H1 (cell line): Measurements from ENCODE around the gene CCDC127. TPM values are rescaled to one million over a fixed set of nuclear protein-coding genes. Genes with fewer than 3 reads are reported as not detected.

Experiments used
- CTCF ChIA-PET: fragments of 300-600 bp; sonication (Branson Sonifier 250); formaldehyde crosslinking; loops from one replicate; lab custom pipeline; 2021; ENCODE audit not compliant: partially characterized antibody; lab: Charles Lee
- POLR2A ChIA-PET: fragments of 300-600 bp; sonication (Branson Sonifier 250); formaldehyde crosslinking; loops from one replicate; lab custom pipeline; 2021; ENCODE audit warnings: inconsistent platforms; ENCODE audit not compliant: partially characterized antibody; lab: Charles Lee
- DNase-seq, 2 experiments: peaks; one replicate each; pipeline versions ENCODE4 v3.0.0 to v3.0.0-alpha.2; 2010 to 2022; ENCODE audit warnings: low spot score in 2 of 2, low read depth in 1 of 2, mixed read lengths in 1 of 2
- FAIRE-seq: peaks from 2 replicates; lab custom pipeline; 2011; peaks lifted over from hg19 to GRCh38; lab: Jason Lieb, UNC
- H2AFZ ChIP-seq: 2 replicates; pipeline ENCODE4 v1.8.1; 2012; ENCODE audit warnings: low read length, inconsistent platforms
- H2AK5ac ChIP-seq: 2 replicates; pipeline ENCODE4 v1.6.1; 2013; ENCODE audit warnings: low read depth, low read length
- H2BK120ac ChIP-seq: replicated peaks from 2 replicates; pipeline ENCODE3; 2013; ENCODE audit warnings: low read depth, low read length, inconsistent platforms
- H2BK12ac ChIP-seq: 2 replicates; pipeline ENCODE4 v1.6.1; 2013; ENCODE audit warnings: low read depth, low read length
- H2BK15ac ChIP-seq: 2 replicates; pipeline ENCODE4 v1.6.1; 2013; ENCODE audit warnings: low read length
- H2BK20ac ChIP-seq: 2 replicates; pipeline ENCODE4 v1.6.1; 2013; ENCODE audit warnings: low read length
- H2BK5ac ChIP-seq: 2 replicates; pipeline ENCODE4 v1.6.1; 2013; ENCODE audit warnings: low read depth, low read length
- H3K14ac ChIP-seq: 2 replicates; pipeline ENCODE4 v1.6.1; 2013; ENCODE audit warnings: inconsistent platforms; ENCODE audit not compliant: insufficient read length
- H3K18ac ChIP-seq: 2 replicates; pipeline ENCODE4 v1.6.1; 2013; ENCODE audit warnings: low read length; ENCODE audit errors: extremely low read depth
- H3K23ac ChIP-seq: 2 replicates; pipeline ENCODE4 v1.6.1; 2013; ENCODE audit warnings: inconsistent platforms; ENCODE audit not compliant: insufficient read length
- H3K23me2 ChIP-seq: 2 replicates; pipeline ENCODE4 v1.6.1; 2013; ENCODE audit warnings: low read depth, low read length
- H3K27ac ChIP-seq: 2 replicates; pipeline ENCODE4 v1.6.1; 2011; ENCODE audit warnings: low read depth, low read length, inconsistent platforms
- H3K27me3 ChIP-seq, 4 experiments: replicated peaks in 1 of 4; 1 replicate in 1 of 4; 2 replicates in 3 of 4; pipeline versions ENCODE4 v1.6.1 to v1.8.1; 2011 to 2013; ENCODE audit warnings: low read length in 3 of 4, mild to moderate bottlenecking in 3 of 4, inconsistent platforms in 2 of 4, mixed read lengths in 2 of 4, moderate library complexity in 1 of 4; ENCODE audit not compliant: control insufficient read depth in 3 of 4, insufficient read depth in 3 of 4; ENCODE audit errors: extremely low read depth in 1 of 4
- H3K36me3 ChIP-seq, 4 experiments: 2 replicates each; pipeline versions ENCODE4 v1.6.1 to v1.8.1; 2011 to 2013; ENCODE audit warnings: mild to moderate bottlenecking in 4 of 4, low read length in 3 of 4, moderate library complexity in 2 of 4, control low read depth in 1 of 4, inconsistent platforms in 1 of 4; ENCODE audit not compliant: insufficient read depth in 4 of 4, control insufficient read depth in 2 of 4
- H3K4ac ChIP-seq: replicated peaks from 2 replicates; pipeline ENCODE3; 2013; ENCODE audit warnings: low read length, low read depth, mixed read lengths, inconsistent platforms; ENCODE audit not compliant: insufficient read length
- H3K4me1 ChIP-seq, 4 experiments: replicated peaks in 1 of 4; 1 replicate in 1 of 4; 2 replicates in 3 of 4; pipeline versions ENCODE4 v1.6.1 to v1.8.1; 2011 to 2013; ENCODE audit warnings: low read length in 3 of 4, inconsistent platforms in 2 of 4, mixed read lengths in 1 of 4; ENCODE audit not compliant: insufficient read depth in 4 of 4, control insufficient read depth in 3 of 4
- H3K4me2 ChIP-seq, 2 experiments: 2 replicates each; pipeline versions ENCODE4 v1.6.1 to v1.8.1; 2011 to 2013; ENCODE audit warnings: low read depth in 2 of 2, low read length in 2 of 2, control low read depth in 1 of 2, inconsistent platforms in 1 of 2, mild to moderate bottlenecking in 1 of 2; ENCODE audit not compliant: insufficient read depth in 1 of 2
- H3K4me3 ChIP-seq, 4 experiments: fragments of 200-600, 300-600 bp in 1 of 4; sonication (generic), shearing (Covaris generic), sonication (Bioruptor Twin) in 1 of 4; 2 replicates each; pipeline versions ENCODE4 v1.5.1 to v1.8.1; 2011 to 2016; ENCODE audit warnings: low read length in 4 of 4, low read depth in 3 of 4, control low read depth in 2 of 4, inconsistent platforms in 2 of 4, mild to moderate bottlenecking in 2 of 4, mixed read lengths in 1 of 4, moderate library complexity in 1 of 4; ENCODE audit not compliant: insufficient read depth in 2 of 4; ENCODE audit errors: extremely low read depth in 1 of 4
- H3K56ac ChIP-seq: replicated peaks from 2 replicates; pipeline ENCODE3; 2013; ENCODE audit warnings: low read depth, mild to moderate bottlenecking, mixed read lengths, low read length, inconsistent platforms; ENCODE audit not compliant: insufficient read length
- H3K79me1 ChIP-seq: 2 replicates; pipeline ENCODE4 v1.6.1; 2013; ENCODE audit warnings: low read depth, low read length, control low read depth
- H3K79me2 ChIP-seq, 2 experiments: 2 replicates each; pipeline versions ENCODE4 v1.6.1 to v1.8.1; 2012 to 2013; ENCODE audit warnings: low read length in 2 of 2, mild to moderate bottlenecking in 2 of 2, inconsistent platforms in 1 of 2; ENCODE audit not compliant: insufficient read depth in 2 of 2, control insufficient read depth in 1 of 2
- H3K9ac ChIP-seq, 4 experiments: replicated peaks in 1 of 4; 1 replicate in 1 of 4; 2 replicates in 3 of 4; pipeline versions ENCODE4 v1.6.1 to v1.8.1; 2011 to 2013; ENCODE audit warnings: low read depth in 3 of 4, low read length in 3 of 4, control low read depth in 2 of 4, mild to moderate bottlenecking in 2 of 4, moderate library complexity in 2 of 4, inconsistent platforms in 1 of 4; ENCODE audit errors: extremely low read depth in 1 of 4
- H3K9me3 ChIP-seq, 2 experiments: 2 replicates each; pipeline versions ENCODE4 v1.6.1 to v1.8.1; 2012 to 2013; ENCODE audit warnings: mild to moderate bottlenecking in 2 of 2, moderate library complexity in 2 of 2, control low read depth in 1 of 2, inconsistent platforms in 1 of 2, low read depth in 1 of 2, low read length in 1 of 2, mixed read lengths in 1 of 2; ENCODE audit not compliant: insufficient read depth in 2 of 2
- H4K20me1 ChIP-seq, 2 experiments: replicated peaks in 1 of 2; 2 replicates each; pipeline versions ENCODE3 to v1.8.1; 2011 to 2013; ENCODE audit warnings: inconsistent platforms in 2 of 2, low read length in 2 of 2, mild to moderate bottlenecking in 1 of 2; ENCODE audit not compliant: insufficient read depth in 2 of 2, control insufficient read depth in 1 of 2
- H4K5ac ChIP-seq: 2 replicates; pipeline ENCODE4 v1.6.1; 2013; ENCODE audit warnings: low read length, low read depth, mixed read lengths, inconsistent platforms; ENCODE audit not compliant: insufficient read length
- H4K8ac ChIP-seq: 2 replicates; pipeline ENCODE4 v1.8.0; 2013; ENCODE audit warnings: mild to moderate bottlenecking, moderate library complexity, low read length, inconsistent platforms; ENCODE audit not compliant: insufficient read depth; ENCODE audit errors: extremely low read depth
- H4K91ac ChIP-seq: replicated peaks from 2 replicates; pipeline ENCODE3; 2013; ENCODE audit warnings: low read length, mixed read lengths, inconsistent platforms; ENCODE audit not compliant: insufficient read length
- ASH2L ChIP-seq: fragments of 200-600, 300-600 bp; sonication (generic); IDR thresholded peaks from one replicate; pipeline ENCODE4 v1.7.1; 2017; ENCODE audit warnings: low read length
- CHD1 ChIP-seq: IDR thresholded peaks from 2 replicates; pipeline ENCODE4 v1.6.1; 2012; ENCODE audit warnings: low read depth, low read length, improper control_type of control experiment
- HDAC2 ChIP-seq, 2 experiments: fragments of 300-600 bp in 1 of 2; sonication (generic) in 1 of 2; IDR thresholded peaks; 2 replicates each; pipeline ENCODE4 v1.6.1; 2011 to 2012; ENCODE audit warnings: low read depth in 2 of 2, low read length in 2 of 2, mild to moderate bottlenecking in 2 of 2, moderate library complexity in 2 of 2, borderline replicate concordance in 1 of 2, inconsistent platforms in 1 of 2
- KDM4A ChIP-seq: IDR thresholded peaks from one replicate; pipeline ENCODE4 v1.7.1; 2012; ENCODE audit warnings: low read depth, mild to moderate bottlenecking, moderate library complexity, low read length, inconsistent platforms; ENCODE audit not compliant: severe bottlenecking
- MAX ChIP-seq: IDR thresholded peaks from 2 replicates; pipeline ENCODE4 v1.6.1; 2012; ENCODE audit warnings: inconsistent platforms
- POLR2A ChIP-seq, 2 experiments: IDR thresholded peaks; 1 replicate in 1 of 2; 2 replicates in 1 of 2; pipeline ENCODE4 v1.6.1; 2011; ENCODE audit warnings: low read depth in 2 of 2, low read length in 2 of 2, mild to moderate bottlenecking in 2 of 2; ENCODE audit errors: control extremely low read depth in 1 of 2
- SAP30 ChIP-seq: fragments of 300-600 bp; sonication (generic); IDR thresholded peaks from 2 replicates; pipeline ENCODE4 v1.7.1; 2012; ENCODE audit warnings: low read length, moderate library complexity, mild to moderate bottlenecking, inconsistent platforms; ENCODE audit not compliant: insufficient read depth, insufficient replicate concordance
- TAF7 ChIP-seq: optimal IDR thresholded peaks from 2 replicates; pipeline ENCODE3; 2011; ENCODE audit warnings: low read depth, mild to moderate bottlenecking, inconsistent platforms, low read length, moderate library complexity, borderline replicate concordance
- ZNF274 ChIP-seq: IDR thresholded peaks from 2 replicates; pipeline ENCODE4 v1.7.0; 2012; ENCODE audit warnings: low read length, borderline replicate concordance; ENCODE audit errors: extremely low read depth
- WGBS, 2 experiments: shearing (Covaris generic) in 1 of 2; methylation state at CpG; one replicate each; pipeline versions ENCODE4 v1.1.6 to v1.1.7; 2013 to 2015; ENCODE audit warnings: low lambda C conversion rate in 2 of 2, mixed read lengths in 2 of 2, inconsistent platforms in 1 of 2, low coverage in 1 of 2, missing lambda C conversion rate in 1 of 2; ENCODE audit not compliant: insufficient replicate concordance in 2 of 2, insufficient coverage in 1 of 2, insufficient read length in 1 of 2; ENCODE audit errors: extremely low coverage in 1 of 2, missing lambda C conversion rate in 1 of 2; 5-methylcytosine and 5-hydroxymethylcytosine counted together
- polyA plus RNA-seq, 7 experiments: library from polyadenylated mRNA; depleted of rRNA in 3 of 7; stranded (reverse) in 5 of 7; unstranded in 2 of 7; fragments of >200 nt in 5 of 7; fragments of 200-250 nt in 2 of 7; gene quantifications; 1 replicate in 5 of 7; 2 replicates in 1 of 7; 4 replicates in 1 of 7; pipeline versions ENCODE4 v1.2.1 to v1.2.3, GENCODE V29; 2011 to 2013; ENCODE audit warnings: missing spikeins in 2 of 7, mixed read lengths in 2 of 7
- total RNA-seq: library from RNA; stranded (reverse); fragmentation: NEBNext Ultra II Directional; extraction: Animal tissue kit (Norgen Biotek cat#: 25700); gene quantifications from 2 replicates; pipeline ENCODE4 v1.2.1, GENCODE V29; 2021
- TF ChIP-seq, protein P1 (sequence below): IDR thresholded peaks from 2 replicates; pipeline ENCODE4 v1.6.1; 2011; ENCODE audit warnings: low read length, improper control_type of control experiment

The CCDC127 gene
- total and polyA plus RNA-seq, 2 of the 8 experiments (the other 6 are each of a cell fraction or from before 2014, with no cell fraction given) = 2.9 to 8.0 TPM

GRCh38 chr5:190366-191035 is 27.5 kb downstream of the CCDC127 start:
- Histone ChIP-seq H4K91ac (no peak overlapping the region), H3K9me3 (no peaks in the 10 kb centered on the region), H3K23me2 (no peaks in the 10 kb centered on the region), H3K56ac (no peak overlapping the region), H3K27ac (no peak overlapping the region), H3K14ac (no peak overlapping the region), H3K4me2 (no peak overlapping the region), H3K18ac (no peak overlapping the region), H3K79me2 (no peaks in the 10 kb centered on the region), H2BK5ac (no peak overlapping the region), H4K8ac (no peak overlapping the region), H2AFZ (no peak overlapping the region), H2BK20ac (no peak overlapping the region), H2BK120ac (no peak overlapping the region), H3K79me1 (no peaks in the 10 kb centered on the region; the same call in 1 of the 2 replicates), H4K5ac (no peak overlapping the region), H2BK15ac (no peak overlapping the region), H3K27me3 (no peaks in the 10 kb centered on the region), H4K20me1 (peaks cover 3 to 12% of the 10 kb centered on the region in 2 experiments), H3K9ac (no peak overlapping the region), H3K4me3 (no peak overlapping the region), H3K23ac (no peak overlapping the region), H3K4ac (no peak overlapping the region), H2AK5ac (no peak overlapping the region), H3K36me3 (no peaks in the 10 kb centered on the region), H2BK12ac (no peak overlapping the region), H3K4me1 (peaks cover 0 to 12% (median 9%) of the 10 kb centered on the region in 4 experiments; a peak in 5 of 7 replicates)
- no peak for FAIRE-seq
- ChIA-PET POLR2A (interaction anchor here (0.9 to 3.1 kb wide), 5 partner anchors 10 to 84 kb away, joined by 3 to 11 read pairs (median 5); partner anchors contain the start of genes CCDC127 and SDHA), CTCF (interaction anchor here (0.6 to 2.2 kb wide), 9 partner anchors 10 to 256 kb away, joined by 3 to 7 read pairs (median 3); partner anchors contain the start of genes CCDC127 and SDHA)
- WGBS, 2 experiments = 76% methylated on average over 15 of the region's 16 CpGs; no CpG with 5 or more reads in 1 of the 2 experiments
- no peak for DNase-seq
- TF ChIP-seq MAX (no peak), CHD1 (no peak), POLR2A (IDR thresholded peaks at IDR 0.05; ENCODE audit: control extremely low read depth in 1 of 2, low read depth in 2 of 2, low read length in 2 of 2) (no peak), KDM4A (no peak), ASH2L (no peak), ZNF274 (no peak), SAP30 (no peak), TAF7 (no peak), HDAC2 (IDR thresholded peaks at IDR 0.05; ENCODE audit: borderline replicate concordance in 1 of 2, low read depth in 2 of 2, low read length in 2 of 2) (no peak)
- TF ChIP-seq, protein P1, sequence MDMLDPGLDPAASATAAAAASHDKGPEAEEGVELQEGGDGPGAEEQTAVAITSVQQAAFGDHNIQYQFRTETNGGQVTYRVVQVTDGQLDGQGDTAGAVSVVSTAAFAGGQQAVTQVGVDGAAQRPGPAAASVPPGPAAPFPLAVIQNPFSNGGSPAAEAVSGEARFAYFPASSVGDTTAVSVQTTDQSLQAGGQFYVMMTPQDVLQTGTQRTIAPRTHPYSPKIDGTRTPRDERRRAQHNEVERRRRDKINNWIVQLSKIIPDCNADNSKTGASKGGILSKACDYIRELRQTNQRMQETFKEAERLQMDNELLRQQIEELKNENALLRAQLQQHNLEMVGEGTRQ = no peak
